C4-2B (cell line): ENCODE results near the gene CDK5RAP3.

ENCODE experiments used
- H3K27ac ChIP-seq: fragments of 450-650 bp; 2 replicates; pipeline ENCODE4 v1.5.1; 2017
- CTCF ChIP-seq: fragments of 450-650 bp; conservative IDR thresholded peaks from 2 replicates; pipeline ENCODE4 v1.5.1; 2017; ENCODE audit warnings: mild to moderate bottlenecking
- ZFX ChIP-seq: fragments of 450-650 bp; IDR thresholded peaks from 2 replicates; pipeline ENCODE4 v1.6.1; 2017

The CDK5RAP3 gene

GRCh38 chr17:47989700-47990099 lies 18.8 kb downstream of the CDK5RAP3 start:
- no peak overlapping the region; the same call in 1 of the 2 replicates for H3K27ac ChIP-seq
- TF ChIP-seq CTCF (no peak), ZFX (no peak)

GRCh38 chr17:47990962-47991731 lies 20.2 kb downstream of the CDK5RAP3 start:
- H3K27ac ChIP-seq: no peak overlapping the region
- TF ChIP-seq CTCF (no peak), ZFX (no peak)

- no peak for TF ChIP-seq CTCF
Measured at GRCh38 chr17:47992216-47992615, 21.3 kb downstream of the CDK5RAP3 start.

GRCh38 chr17:47993031-47993564 lies 22.2 kb downstream of the CDK5RAP3 start:
- TF ChIP-seq ZFX (no peak), CTCF (no peak)
- no peak overlapping the region for H3K27ac ChIP-seq

More at GRCh38 chr17:47992216-47992615, 21.3 kb downstream of the CDK5RAP3 start:
- no peak overlapping the region for H3K27ac ChIP-seq

GRCh38 chr17:47993964-47994363 lies 23.1 kb downstream of the CDK5RAP3 start:
- H3K27ac ChIP-seq: no peak overlapping the region
- TF ChIP-seq ZFX (no peak), CTCF (no peak)

GRCh38 chr17:47994724-47995123 lies 23.8 kb downstream of the CDK5RAP3 start:
- no peak for TF ChIP-seq ZFX
- TF ChIP-seq CTCF: no peak
- H3K27ac ChIP-seq: no peak overlapping the region

- TF ChIP-seq CTCF (no peak), ZFX (no peak)
- no peak overlapping the region for H3K27ac ChIP-seq
Measured at GRCh38 chr17:47995241-47995935, 24.5 kb downstream of the CDK5RAP3 start.
